ENCODE results near the gene RALGPS1. TPM values are rescaled to one million over a fixed set of nuclear protein-coding genes. Genes with fewer than 3 reads are reported as not detected.

Gene RALGPS1
- total RNA-seq, 2 donors from 2014 or later = 15.3 to 79.4 TPM

- no peak for TF ChIP-seq POLR2A (IDR thresholded peaks at IDR 0.05)
- TF ChIP-seq, protein P1, sequence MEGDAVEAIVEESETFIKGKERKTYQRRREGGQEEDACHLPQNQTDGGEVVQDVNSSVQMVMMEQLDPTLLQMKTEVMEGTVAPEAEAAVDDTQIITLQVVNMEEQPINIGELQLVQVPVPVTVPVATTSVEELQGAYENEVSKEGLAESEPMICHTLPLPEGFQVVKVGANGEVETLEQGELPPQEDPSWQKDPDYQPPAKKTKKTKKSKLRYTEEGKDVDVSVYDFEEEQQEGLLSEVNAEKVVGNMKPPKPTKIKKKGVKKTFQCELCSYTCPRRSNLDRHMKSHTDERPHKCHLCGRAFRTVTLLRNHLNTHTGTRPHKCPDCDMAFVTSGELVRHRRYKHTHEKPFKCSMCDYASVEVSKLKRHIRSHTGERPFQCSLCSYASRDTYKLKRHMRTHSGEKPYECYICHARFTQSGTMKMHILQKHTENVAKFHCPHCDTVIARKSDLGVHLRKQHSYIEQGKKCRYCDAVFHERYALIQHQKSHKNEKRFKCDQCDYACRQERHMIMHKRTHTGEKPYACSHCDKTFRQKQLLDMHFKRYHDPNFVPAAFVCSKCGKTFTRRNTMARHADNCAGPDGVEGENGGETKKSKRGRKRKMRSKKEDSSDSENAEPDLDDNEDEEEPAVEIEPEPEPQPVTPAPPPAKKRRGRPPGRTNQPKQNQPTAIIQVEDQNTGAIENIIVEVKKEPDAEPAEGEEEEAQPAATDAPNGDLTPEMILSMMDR (IDR thresholded peaks at IDR 0.05) = no peak
Measured at GRCh38 chr9:127263237-127263636, 348.7 kb downstream of the RALGPS1 start.

GRCh38 chr9:127263664-127264063, 349.1 kb downstream of the RALGPS1 start:
- intact Hi-C loops (cut with DNase I) = no loop called here
- peaks cover 9% of the 10 kb centered on the region for H3K4me1 ChIP-seq
- no peaks in the 10 kb centered on the region for H3K9me3 ChIP-seq
- no peak for ATAC-seq
- DNase-seq = no peak
- H3K27ac ChIP-seq = no peak overlapping the region
- no peaks in the 10 kb centered on the region for H3K27me3 ChIP-seq
- no peaks in the 10 kb centered on the region for H3K36me3 ChIP-seq (replicated peaks in 1 of 2; ENCODE audit: insufficient read depth in 1 of 2, low read depth in 2 of 2)
- TF ChIP-seq, protein P1 (IDR thresholded peaks at IDR 0.05) = no peak
- TF ChIP-seq POLR2A (IDR thresholded peaks at IDR 0.05) = no peak
- H3K4me3 ChIP-seq = no peak overlapping the region

More at GRCh38 chr9:127263237-127263636, 348.7 kb downstream of the RALGPS1 start:
- Histone ChIP-seq H3K27ac (no peak overlapping the region), H3K4me3 (no peak overlapping the region), H3K9me3 (no peaks in the 10 kb centered on the region), H3K27me3 (no peaks in the 10 kb centered on the region), H3K4me1 (peaks cover 9% of the 10 kb centered on the region), H3K36me3 (replicated peaks in 1 of 2; ENCODE audit: insufficient read depth in 1 of 2, low read depth in 2 of 2) (no peaks in the 10 kb centered on the region)
- 93 to 95% methylated on average over 9 of the region's 9 CpGs for WGBS, 2 donors
- DNase-seq (no peak), ATAC-seq (no peak)
- intact Hi-C loops (cut with DNase I) = no loop called here

DNA sequence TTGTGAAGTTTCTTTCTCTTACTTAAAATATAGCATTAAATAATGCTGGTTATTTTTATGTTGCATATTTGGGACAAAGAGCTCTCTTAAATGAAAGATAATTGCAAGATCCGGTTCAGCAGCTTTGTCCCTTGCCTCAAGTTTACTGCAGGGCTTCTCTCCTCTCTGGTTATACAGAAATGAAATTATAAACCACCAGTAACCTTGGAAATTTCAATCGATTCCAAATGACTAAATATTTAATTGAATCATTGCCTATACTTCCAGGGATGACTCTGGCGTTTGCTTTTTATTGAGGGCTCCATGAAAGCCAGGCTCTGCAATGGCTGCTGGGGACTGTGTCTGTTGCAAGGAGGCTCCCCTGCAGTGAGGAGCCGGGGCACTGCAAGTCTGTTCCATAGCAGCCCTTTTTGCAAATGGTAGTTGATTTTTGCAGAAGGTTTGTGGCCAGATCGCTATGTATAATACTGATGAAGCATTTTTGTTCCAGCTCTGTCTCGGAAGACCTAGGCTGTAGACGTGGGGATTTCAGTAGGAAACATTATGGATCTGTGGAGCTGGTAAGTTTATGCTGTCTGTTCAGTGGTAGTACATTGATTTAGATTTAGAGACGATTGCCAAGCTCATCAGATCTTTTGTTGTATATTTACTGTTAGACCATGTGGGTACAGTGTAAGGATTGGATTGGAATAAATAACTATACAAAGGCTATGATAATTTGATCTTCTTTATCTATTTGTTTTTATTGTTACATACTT, 350.1 kb downstream of the RALGPS1 start, which contains the start of gene GARNL3:
Gene GARNL3 (plus strand): TSS at position 313 of the 758 bp plus-strand sequence. CDS start 104 bp downstream, at position 417.
- DNase-seq (no peak), ATAC-seq (no peak)
- Histone ChIP-seq H3K9me3 (no peaks in the 10 kb centered on the region), H3K36me3 (replicated peaks in 1 of 2; ENCODE audit: insufficient read depth in 1 of 2, low read depth in 2 of 2) (no peaks in the 10 kb centered on the region), H3K27me3 (no peaks in the 10 kb centered on the region), H3K27ac (no peak within 1 kb of the TSS), H3K4me3 (no peak within 1 kb of the TSS), H3K4me1 (peaks cover 9% of the 10 kb centered on the region)
- TF ChIP-seq, protein P1 (IDR thresholded peaks at IDR 0.05) = no peak
- TF ChIP-seq POLR2A (IDR thresholded peaks at IDR 0.05) = no peak
- intact Hi-C loops (cut with DNase I) = no loop called here
- WGBS, 2 donors = 37 to 50% methylated on average over 8 of the region's 8 CpGs

DNA sequence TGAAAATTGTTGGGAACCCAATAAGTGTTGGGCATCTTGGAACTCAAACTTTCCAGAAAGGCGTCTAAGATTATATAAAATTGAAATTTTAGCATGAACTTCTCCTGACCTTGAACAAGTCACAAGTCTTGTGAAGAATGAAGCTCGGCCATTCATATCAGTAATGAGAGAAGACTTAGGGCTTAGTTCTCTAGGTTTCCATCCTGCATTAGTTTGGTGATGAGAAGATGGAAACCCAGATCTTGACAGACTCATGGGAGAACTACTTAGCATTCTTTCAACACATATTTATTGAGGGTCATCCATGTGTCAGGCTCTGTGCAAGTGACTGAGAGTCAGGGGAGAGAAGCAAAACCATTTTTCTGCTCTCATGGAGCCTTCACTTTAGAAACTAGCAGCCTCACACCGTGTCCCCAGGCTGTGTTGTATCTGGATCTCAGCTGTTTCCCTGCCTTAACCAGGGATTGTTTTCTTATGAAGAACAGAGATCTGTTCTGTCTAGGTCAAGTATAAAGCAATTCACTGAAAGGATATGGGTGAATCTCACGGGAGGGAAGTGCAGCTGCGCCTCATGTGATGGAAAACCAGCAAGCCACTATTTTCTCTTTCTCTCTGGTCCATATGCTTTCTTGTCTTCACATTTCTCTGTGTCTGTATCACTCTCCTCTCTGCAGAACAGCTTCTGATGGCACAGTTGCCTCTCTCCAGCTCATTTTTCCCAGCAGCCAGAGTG, 353.4 kb downstream of the RALGPS1 start:
- Histone ChIP-seq H3K27me3 (no peaks in the 10 kb centered on the region), H3K9me3 (no peaks in the 10 kb centered on the region), H3K36me3 (replicated peaks in 1 of 2; ENCODE audit: insufficient read depth in 1 of 2, low read depth in 2 of 2) (no peaks in the 10 kb centered on the region), H3K27ac (no peak overlapping the region), H3K4me3 (no peak overlapping the region), H3K4me1 (peaks cover 9% of the 10 kb centered on the region)
- WGBS, 2 donors = 84% methylated on average over 5 of the region's 5 CpGs
- TF ChIP-seq POLR2A (IDR thresholded peaks at IDR 0.05) = no peak
- TF ChIP-seq, protein P1 (IDR thresholded peaks at IDR 0.05) = no peak
- ATAC-seq (no peak), DNase-seq (no peak)
- intact Hi-C loops (cut with DNase I) = no loop called here
